ENCODE data around the gene TENT4B. TPM values are rescaled to one million over a fixed set of nuclear protein-coding genes. Genes with fewer than 3 reads are reported as not detected.
A peak's percentile ranks its signal among the peaks of the same experiment; 100 is the strongest.

TENT4B gene
- total RNA-seq, 1 donor = 12.5 TPM

GRCh38 chr16:50192386-50193050 lies 39.4 kb downstream of the TENT4B start:
- TF ChIP-seq CTCF (IDR thresholded peaks at IDR 0.05; ENCODE audit: insufficient read depth, low read depth, low read length) = no peak
- no peak for DNase-seq (ENCODE audit: low read depth)
- no peak overlapping the region for H3K4me3 ChIP-seq (ENCODE audit: low read depth, low read length)

- H3K4me3 ChIP-seq (ENCODE audit: low read depth, low read length) = no peak overlapping the region
- no peak for TF ChIP-seq CTCF (IDR thresholded peaks at IDR 0.05; ENCODE audit: insufficient read depth, low read depth, low read length)
- DNase-seq (ENCODE audit: low read depth) = no peak
These were observed 40.5 kb downstream of the TENT4B start for GRCh38 chr16:50193594-50193993.

- peak overlapping the region; percentile 15 for H3K4me3 ChIP-seq (ENCODE audit: low read depth, low read length)
- no peak for TF ChIP-seq CTCF (IDR thresholded peaks at IDR 0.05; ENCODE audit: insufficient read depth, low read depth, low read length)
- peak; percentile 51 for DNase-seq (ENCODE audit: low read depth)
These were observed 42.2 kb downstream of the TENT4B start for GRCh38 chr16:50195276-50195675.

GRCh38 chr16:50195756-50196155 lies 42.6 kb downstream of the TENT4B start:
- no peak for DNase-seq (ENCODE audit: low read depth)

GRCh38 chr16:50197582-50197981 lies 44.5 kb downstream of the TENT4B start:
- DNase-seq (ENCODE audit: low read depth) = no peak
- no peak for TF ChIP-seq CTCF (IDR thresholded peaks at IDR 0.05; ENCODE audit: insufficient read depth, low read depth, low read length)
- H3K4me3 ChIP-seq (ENCODE audit: low read depth, low read length) = no peak overlapping the region

More at GRCh38 chr16:50195756-50196155, 42.6 kb downstream of the TENT4B start:
- H3K4me3 ChIP-seq (ENCODE audit: low read depth, low read length) = no peak overlapping the region
- no peak for TF ChIP-seq CTCF (IDR thresholded peaks at IDR 0.05; ENCODE audit: insufficient read depth, low read depth, low read length)

GRCh38 chr16:50198802-50199403 lies 45.8 kb downstream of the TENT4B start:
- no peak for DNase-seq (ENCODE audit: low read depth)
- no peak overlapping the region for H3K4me3 ChIP-seq (ENCODE audit: low read depth, low read length)
- no peak for TF ChIP-seq CTCF (IDR thresholded peaks at IDR 0.05; ENCODE audit: insufficient read depth, low read depth, low read length)

All from fibroblast of villous mesenchyme (primary cell).